Omental fat pad (tissue), 4 donors: Measurements from ENCODE around the gene OSMR. TPM values are rescaled to one million over a fixed set of nuclear protein-coding genes. Genes with fewer than 3 reads are reported as not detected.

Experiments
- ATAC-seq: fragments of 150-250 bp; one replicate; pipeline ENCODE4 v1.9.1; 2016; ENCODE audit warnings: mild to moderate bottlenecking, moderate library complexity; ENCODE audit not compliant: low FRiP score
- DNase-seq: peaks from one replicate; pipeline ENCODE4 v3.0.0-alpha.2; 2019; ENCODE audit warnings: low spot score
- total RNA-seq, 4 donors: library from RNA; depleted of rRNA; stranded (reverse); fragments of >200 nt; gene quantifications; one replicate each; pipeline ENCODE4 v1.1.0, GENCODE V29; 2016
- TF ChIP-seq, protein P1 (sequence below), 3 donors: fragments of 450-650 bp; IDR thresholded peaks; one replicate each; pipeline ENCODE4 v1.5.1; 2016 to 2017; ENCODE audit warnings: antibody characterized with exemption in 3 of 3, mild to moderate bottlenecking in 3 of 3, moderate library complexity in 2 of 3

OSMR gene
- total RNA-seq, 4 donors from 2014 or later = 51.7 to 180 (median 108) TPM

DNA sequence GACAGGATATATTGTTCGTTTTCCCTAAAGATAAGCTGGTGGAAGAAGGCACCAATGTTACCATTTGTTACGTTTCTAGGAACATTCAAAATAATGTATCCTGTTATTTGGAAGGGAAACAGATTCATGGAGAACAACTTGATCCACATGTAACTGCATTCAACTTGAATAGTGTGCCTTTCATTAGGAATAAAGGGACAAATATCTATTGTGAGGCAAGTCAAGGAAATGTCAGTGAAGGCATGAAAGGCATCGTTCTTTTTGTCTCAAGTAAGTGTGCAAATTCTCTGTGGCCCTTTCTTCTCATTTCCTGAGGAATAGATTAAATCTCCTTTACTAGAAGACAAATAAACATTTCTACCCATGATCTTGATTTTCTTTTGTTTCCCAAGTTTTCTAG is 38.0 kb downstream of the OSMR start:
- TF ChIP-seq, protein P1, sequence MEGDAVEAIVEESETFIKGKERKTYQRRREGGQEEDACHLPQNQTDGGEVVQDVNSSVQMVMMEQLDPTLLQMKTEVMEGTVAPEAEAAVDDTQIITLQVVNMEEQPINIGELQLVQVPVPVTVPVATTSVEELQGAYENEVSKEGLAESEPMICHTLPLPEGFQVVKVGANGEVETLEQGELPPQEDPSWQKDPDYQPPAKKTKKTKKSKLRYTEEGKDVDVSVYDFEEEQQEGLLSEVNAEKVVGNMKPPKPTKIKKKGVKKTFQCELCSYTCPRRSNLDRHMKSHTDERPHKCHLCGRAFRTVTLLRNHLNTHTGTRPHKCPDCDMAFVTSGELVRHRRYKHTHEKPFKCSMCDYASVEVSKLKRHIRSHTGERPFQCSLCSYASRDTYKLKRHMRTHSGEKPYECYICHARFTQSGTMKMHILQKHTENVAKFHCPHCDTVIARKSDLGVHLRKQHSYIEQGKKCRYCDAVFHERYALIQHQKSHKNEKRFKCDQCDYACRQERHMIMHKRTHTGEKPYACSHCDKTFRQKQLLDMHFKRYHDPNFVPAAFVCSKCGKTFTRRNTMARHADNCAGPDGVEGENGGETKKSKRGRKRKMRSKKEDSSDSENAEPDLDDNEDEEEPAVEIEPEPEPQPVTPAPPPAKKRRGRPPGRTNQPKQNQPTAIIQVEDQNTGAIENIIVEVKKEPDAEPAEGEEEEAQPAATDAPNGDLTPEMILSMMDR (IDR thresholded peaks at IDR 0.05) = no peak
- no peak for ATAC-seq
- DNase-seq = no peak

GRCh38 chr5:38885208-38885607 is 39.4 kb downstream of the OSMR start:
- DNase-seq (no peak), ATAC-seq (no peak)
- TF ChIP-seq, protein P1 (IDR thresholded peaks at IDR 0.05) = no peak

DNA sequence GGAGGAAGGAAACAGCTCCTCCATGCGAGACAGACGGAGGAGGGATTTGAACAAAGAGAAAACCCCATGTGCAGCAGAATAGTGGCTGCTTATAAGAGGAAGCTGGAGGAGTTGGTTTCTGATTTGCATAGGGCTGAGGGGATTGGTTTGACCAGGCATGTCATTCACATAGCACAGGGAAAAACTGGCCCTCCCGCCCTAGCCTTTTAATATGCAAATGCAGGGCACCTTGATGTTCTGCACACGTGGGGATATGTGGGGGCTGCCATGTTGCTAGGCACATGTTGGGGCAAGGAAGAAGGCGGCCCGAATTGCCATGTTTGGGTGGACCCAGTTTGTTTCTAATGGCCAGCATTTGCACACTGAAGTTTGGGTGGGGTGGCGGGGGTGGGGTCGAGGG is 42.2 kb downstream of the OSMR start:
- TF ChIP-seq, protein P1 (IDR thresholded peaks at IDR 0.05) = no peak
- ATAC-seq = no peak
- no peak for DNase-seq

- no peak for ATAC-seq
- TF ChIP-seq, protein P1 (IDR thresholded peaks at IDR 0.05) = no peak
- DNase-seq = no peak
Measured at GRCh38 chr5:38889424-38889823, 43.6 kb downstream of the OSMR start.

DNA sequence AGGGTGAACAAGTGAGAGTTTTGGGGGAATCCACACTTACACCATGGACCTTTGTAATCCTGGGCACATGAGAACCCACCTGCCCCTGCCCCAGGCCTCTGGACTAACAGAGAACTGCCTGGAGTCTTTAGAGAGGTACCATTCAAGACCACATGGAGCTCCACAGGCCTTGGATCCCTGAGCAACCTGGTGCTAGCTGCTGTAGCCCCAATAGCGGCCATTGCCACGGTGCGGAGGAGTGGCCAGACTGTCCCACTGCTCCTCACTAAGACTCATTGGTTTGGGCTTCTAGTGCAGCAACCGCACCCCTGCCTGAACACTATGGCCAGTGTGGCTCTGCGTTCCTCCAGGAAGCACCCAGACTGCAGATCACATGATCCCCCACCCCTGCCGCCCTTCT is 45.8 kb downstream of the OSMR start:
- TF ChIP-seq, protein P1 (IDR thresholded peaks at IDR 0.05) = no peak
- ATAC-seq (no peak), DNase-seq (no peak)

GRCh38 chr5:38892363-38892762 is 46.6 kb downstream of the OSMR start:
- TF ChIP-seq, protein P1 (IDR thresholded peaks at IDR 0.05) = no peak
- DNase-seq (no peak), ATAC-seq (no peak)

DNA sequence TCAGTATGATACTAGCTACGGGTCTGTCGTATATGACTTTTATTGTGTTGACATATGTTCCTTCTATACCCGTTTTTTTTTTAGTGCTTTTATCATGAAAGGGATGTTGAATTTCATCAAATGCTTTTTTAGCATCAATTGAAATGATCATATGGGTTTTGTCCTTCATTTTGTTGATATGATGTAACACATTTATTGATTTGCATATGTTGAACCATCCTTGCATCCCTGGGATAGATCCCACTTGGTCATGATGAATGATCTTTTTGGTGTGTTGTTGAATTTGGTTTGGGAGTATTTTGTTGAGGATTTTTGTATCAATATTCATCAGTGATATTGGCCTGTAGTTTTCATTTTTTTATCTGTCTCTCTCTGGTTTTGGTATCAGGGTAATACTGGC is 50.9 kb downstream of the OSMR start:
- no peak for DNase-seq
- ATAC-seq = no peak
- TF ChIP-seq, protein P1 (IDR thresholded peaks at IDR 0.05) = no peak
